OCI-LY1 (cell line): ENCODE data around the gene GRM2.

Source experiments
- H2AFZ ChIP-seq: fragments of 200-600 bp; sonication (generic), shearing (Covaris generic); 2 replicates; pipeline ENCODE4 v1.6.0; 2014; ENCODE audit warnings: antibody characterized with exemption, mild to moderate bottlenecking, low read length
- H3F3A ChIP-seq: fragments of 200-600 bp; sonication (generic), shearing (Covaris generic); 2 replicates; pipeline ENCODE4 v1.6.0; 2014; ENCODE audit warnings: mild to moderate bottlenecking, antibody characterized with exemption, low read length, moderate library complexity; ENCODE audit not compliant: insufficient read depth
- H3K27ac ChIP-seq: fragments of 200-600 bp; sonication (generic); 2 replicates; pipeline ENCODE4 v1.5.1; 2014; ENCODE audit warnings: low read length, mixed run types, mild to moderate bottlenecking, low read depth; ENCODE audit not compliant: poor library complexity, severe bottlenecking
- H3K27me3 ChIP-seq: fragments of 200-600 bp; sonication (generic); 2 replicates; pipeline ENCODE4 v1.6.0; 2014; ENCODE audit warnings: antibody characterized with exemption, mild to moderate bottlenecking, low read length, moderate library complexity; ENCODE audit not compliant: insufficient read depth
- H3K36me3 ChIP-seq: fragments of 200-600 bp; sonication (generic); 2 replicates; pipeline ENCODE4 v1.6.1; 2014; ENCODE audit warnings: mild to moderate bottlenecking, antibody characterized with exemption, low read length, moderate library complexity, mixed read lengths; ENCODE audit not compliant: insufficient read depth
- H3K4me1 ChIP-seq: fragments of 200-600 bp; sonication (generic); 2 replicates; pipeline ENCODE4 v1.5.1; 2014; ENCODE audit warnings: mild to moderate bottlenecking, low read length, moderate library complexity; ENCODE audit not compliant: insufficient read depth, severe bottlenecking
- H3K4me2 ChIP-seq: fragments of 200-600 bp; sonication (generic), shearing (Covaris generic); 2 replicates; pipeline ENCODE4 v1.6.1; 2014; ENCODE audit warnings: low read length
- H3K4me3 ChIP-seq: fragments of 200-600 bp; sonication (generic); 2 replicates; pipeline ENCODE4 v1.5.1; 2014; ENCODE audit warnings: low read length, low read depth, mild to moderate bottlenecking, mixed read lengths; ENCODE audit not compliant: poor library complexity, severe bottlenecking
- H3K79me2 ChIP-seq: fragments of 200-600 bp; shearing (Covaris generic); 2 replicates; pipeline ENCODE4 v1.6.1; 2016; ENCODE audit warnings: mixed run types, low read length, mixed read lengths; ENCODE audit not compliant: insufficient read depth
- H3K9ac ChIP-seq: fragments of 200-600 bp; sonication (generic), shearing (Covaris generic); 2 replicates; pipeline ENCODE4 v1.6.1; 2014; ENCODE audit warnings: mild to moderate bottlenecking, low read length, mixed read lengths
- H3K9me2 ChIP-seq: fragments of 200-600 bp; sonication (generic), shearing (Covaris generic); 2 replicates; pipeline ENCODE4 v1.6.1; 2014; ENCODE audit warnings: low read depth, mild to moderate bottlenecking, low read length, mixed read lengths
- H3K9me3 ChIP-seq: fragments of 200-600 bp; shearing (Covaris generic); 2 replicates; pipeline ENCODE4 v1.6.1; 2014; ENCODE audit warnings: low read length, mixed read lengths
- H4K20me1 ChIP-seq: fragments of 200-600 bp; sonication (generic), shearing (Covaris generic); 2 replicates; pipeline ENCODE4 v1.6.0; 2016; ENCODE audit warnings: mild to moderate bottlenecking, low read length; ENCODE audit not compliant: insufficient read depth
- CTCF ChIP-seq: fragments of 200-600 bp; sonication (generic), shearing (Covaris generic); IDR thresholded peaks from 2 replicates; pipeline ENCODE4 v1.5.1; 2017; ENCODE audit warnings: mild to moderate bottlenecking, antibody characterized with exemption, low read length, moderate library complexity, mixed read lengths
- EZH2 ChIP-seq: fragments of 200-600 bp; sonication (generic), shearing (Covaris generic); IDR thresholded peaks from 2 replicates; pipeline ENCODE4 v1.8.0; 2017; ENCODE audit warnings: borderline replicate concordance, mixed run types, mild to moderate bottlenecking, antibody characterized with exemption, low read length, moderate library complexity, mixed read lengths

Gene GRM2

DNA sequence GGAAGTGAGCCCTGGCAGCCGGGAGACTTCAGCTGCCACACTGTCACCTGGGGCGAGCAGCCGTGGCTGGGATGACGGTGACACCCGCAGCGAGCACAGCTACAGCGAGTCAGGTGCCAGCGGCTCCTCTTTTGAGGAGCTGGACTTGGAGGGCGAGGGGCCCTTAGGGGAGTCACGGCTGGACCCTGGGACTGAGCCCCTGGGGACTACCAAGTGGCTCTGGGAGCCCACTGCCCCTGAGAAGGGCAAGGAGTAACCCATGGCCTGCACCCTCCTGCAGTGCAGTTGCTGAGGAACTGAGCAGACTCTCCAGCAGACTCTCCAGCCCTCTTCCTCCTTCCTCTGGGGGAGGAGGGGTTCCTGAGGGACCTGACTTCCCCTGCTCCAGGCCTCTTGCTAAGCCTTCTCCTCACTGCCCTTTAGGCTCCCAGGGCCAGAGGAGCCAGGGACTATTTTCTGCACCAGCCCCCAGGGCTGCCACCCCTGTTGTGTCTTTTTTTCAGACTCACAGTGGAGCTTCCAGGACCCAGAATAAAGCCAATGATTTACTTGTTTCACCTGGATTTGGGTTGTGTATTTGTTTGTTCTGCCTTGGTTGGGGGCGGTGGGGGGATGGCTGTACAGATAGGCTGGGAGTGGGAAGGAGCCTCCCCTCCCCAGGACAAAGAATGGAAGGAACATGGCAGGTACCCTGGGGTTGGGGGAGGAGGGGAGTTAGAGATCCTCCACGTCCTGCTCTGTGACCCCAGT, 2.9 kb upstream of the GRM2 start:
- no peaks in the 10 kb centered on the region for H3K79me2 ChIP-seq
- H3K36me3 ChIP-seq: peaks cover 44% of the 10 kb centered on the region
- no peaks in the 10 kb centered on the region for H3K27me3 ChIP-seq
- no peaks in the 10 kb centered on the region for H3K9me3 ChIP-seq
- no peak overlapping the region for H3K27ac ChIP-seq
- no peak overlapping the region for H2AFZ ChIP-seq
- H3K4me3 ChIP-seq: no peak overlapping the region
- no peaks in the 10 kb centered on the region for H3K4me1 ChIP-seq
- H3K9me2 ChIP-seq: no peaks in the 10 kb centered on the region
- H3K9ac ChIP-seq: no peak overlapping the region
- TF ChIP-seq EZH2: no peak
- TF ChIP-seq CTCF: no peak
- no peak overlapping the region for H3K4me2 ChIP-seq
- no peaks in the 10 kb centered on the region for H4K20me1 ChIP-seq
- no peaks in the 10 kb centered on the region for H3F3A ChIP-seq

DNA sequence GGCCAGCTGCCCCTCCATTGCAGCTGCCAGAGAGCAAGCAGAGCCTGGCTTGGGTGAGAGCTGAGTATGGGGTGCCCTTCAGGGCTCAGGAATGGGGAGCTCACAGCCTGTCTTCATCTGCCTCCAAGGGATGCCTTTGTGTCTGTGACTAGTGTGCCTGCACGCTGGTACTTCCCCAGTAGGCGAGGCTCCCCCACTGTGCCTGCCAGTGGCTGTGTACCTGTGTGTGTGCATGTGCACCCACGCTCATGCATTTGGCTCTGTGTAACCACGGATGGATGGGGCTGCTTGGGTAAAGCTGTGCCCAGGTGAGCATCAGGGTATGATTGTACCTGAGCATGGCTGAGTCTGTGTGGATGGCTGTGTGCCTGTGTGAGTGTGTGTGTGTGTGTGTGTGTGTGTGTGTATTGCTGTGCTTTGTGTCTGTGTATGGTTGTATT, 2.3 kb upstream of the GRM2 start:
- no peaks in the 10 kb centered on the region for H4K20me1 ChIP-seq
- no peak overlapping the region for H3K4me3 ChIP-seq
- no peaks in the 10 kb centered on the region for H3K27me3 ChIP-seq
- TF ChIP-seq EZH2 (no peak), CTCF (no peak)
- H3K27ac ChIP-seq: no peak overlapping the region
- no peak overlapping the region for H3K9ac ChIP-seq
- no peak overlapping the region for H2AFZ ChIP-seq
- H3K36me3 ChIP-seq: peaks cover 38% of the 10 kb centered on the region
- no peaks in the 10 kb centered on the region for H3K79me2 ChIP-seq
- no peaks in the 10 kb centered on the region for H3F3A ChIP-seq
- no peaks in the 10 kb centered on the region for H3K9me3 ChIP-seq
- H3K4me2 ChIP-seq: no peak overlapping the region
- H3K9me2 ChIP-seq: no peaks in the 10 kb centered on the region
- no peaks in the 10 kb centered on the region for H3K4me1 ChIP-seq

GRCh38 chr3:51705276-51706020, 1.4 kb upstream of the GRM2 start:
- Histone ChIP-seq H3K9me2 (no peaks in the 10 kb centered on the region), H3K4me2 (no peak overlapping the region), H2AFZ (no peak overlapping the region), H3K4me1 (no peaks in the 10 kb centered on the region), H3F3A (no peaks in the 10 kb centered on the region), H3K79me2 (no peaks in the 10 kb centered on the region), H3K9ac (no peak overlapping the region), H3K4me3 (no peak overlapping the region), H4K20me1 (no peaks in the 10 kb centered on the region), H3K27ac (no peak overlapping the region), H3K36me3 (peaks cover 30% of the 10 kb centered on the region), H3K9me3 (no peaks in the 10 kb centered on the region), H3K27me3 (no peaks in the 10 kb centered on the region)
- TF ChIP-seq EZH2 (no peak), CTCF (no peak)
